Esophagus (tissue), 2 donors: ENCODE measurements around the gene CRYL1. TPM values are rescaled to one million over a fixed set of nuclear protein-coding genes. Genes with fewer than 3 reads are reported as not detected.
"Not testable (repeated sequence)": the region's sequence is repeated elsewhere in the genome, so short reads cannot be mapped to it uniquely, and the experiment has no call there.

Experiments
- H3K27ac ChIP-seq, 2 donors: one replicate each; pipeline ENCODE4 v1.5.1; 2013; ENCODE audit warnings: low read depth in 2 of 2, mild to moderate bottlenecking in 2 of 2, inconsistent platforms in 1 of 2, low read length in 1 of 2, moderate library complexity in 1 of 2
- H3K27me3 ChIP-seq, 2 donors: one replicate each; pipeline ENCODE4 v1.6.1; 2013; ENCODE audit warnings: low read length in 2 of 2, control low read depth in 1 of 2, mild to moderate bottlenecking in 1 of 2; ENCODE audit not compliant: insufficient read depth in 2 of 2, control insufficient read depth in 1 of 2
- H3K36me3 ChIP-seq, 2 donors: one replicate each; pipeline ENCODE4 v1.6.1; 2013; ENCODE audit warnings: low read length in 1 of 2; ENCODE audit not compliant: control insufficient read depth in 2 of 2, insufficient read depth in 2 of 2
- H3K4me1 ChIP-seq, 2 donors: one replicate each; pipeline ENCODE4 v1.6.1; 2013; ENCODE audit warnings: low read length in 1 of 2; ENCODE audit not compliant: control insufficient read depth in 2 of 2, insufficient read depth in 2 of 2
- H3K4me3 ChIP-seq, 2 donors: one replicate each; pipeline ENCODE4 v1.5.1; 2013; ENCODE audit warnings: low read length in 2 of 2, mild to moderate bottlenecking in 2 of 2, low read depth in 1 of 2, moderate library complexity in 1 of 2
- H3K9me3 ChIP-seq, 2 donors: one replicate each; pipeline ENCODE4 v1.6.1; 2013; ENCODE audit warnings: mild to moderate bottlenecking in 2 of 2, low read depth in 1 of 2, low read length in 1 of 2, moderate library complexity in 1 of 2; ENCODE audit not compliant: control insufficient read depth in 2 of 2, insufficient read depth in 1 of 2
- WGBS, 2 donors: extraction: QIAGEN DNeasy Blood & Tissue Kit; methylation state at CpG; one replicate each; pipeline ENCODE4 v1.1.7; 2013; 5-methylcytosine and 5-hydroxymethylcytosine counted together
- polyA plus RNA-seq, 2 donors: library from polyadenylated mRNA; stranded (reverse); fragments of 200-250 nt; gene quantifications; one replicate each; pipeline ENCODE4 v1.2.3, GENCODE V29; 2013
- donor health status: healthy with polysubstance abuse.
- donor health status: Bipolar disorder and iron deficiency.

CRYL1 gene
- polyA plus RNA-seq, 2 donors: 12.6 to 21.6 TPM

- Histone ChIP-seq H3K36me3 (no peaks in the 10 kb centered on the region), H3K27ac (no peak overlapping the region), H3K27me3 (no peaks in the 10 kb centered on the region), H3K9me3 (no peaks in the 10 kb centered on the region), H3K4me3 (no peak overlapping the region), H3K4me1 (peaks cover 4 to 9% of the 10 kb centered on the region in 2 donors)
- WGBS, 2 donors: 76 to 79% methylated on average over 55 to 57 of the region's 57 CpGs
These were observed 89.9 kb downstream of the CRYL1 start for GRCh38 chr13:20435616-20436368.

GRCh38 chr13:20434210-20434609 lies 91.4 kb downstream of the CRYL1 start:
- H3K4me3 ChIP-seq, H3K36me3 ChIP-seq, H3K27ac ChIP-seq, H3K27me3 ChIP-seq, H3K9me3 ChIP-seq: not testable (repeated sequence)
- WGBS, 2 donors: 96 to 98% methylated on average over 9 of the region's 9 CpGs
- H3K4me1 ChIP-seq: peaks cover 7 to 18% of the 10 kb centered on the region in 2 donors

- H3K4me1 ChIP-seq: peaks cover 5 to 28% of the 10 kb centered on the region in 2 donors
- 92 to 94% methylated on average over 15 of the region's 15 CpGs for WGBS, 2 donors
- H3K27ac ChIP-seq: peak overlapping the region in 1 of 2 donors; percentile 17
- H3K9me3 ChIP-seq: no peaks in the 10 kb centered on the region
- H3K4me3 ChIP-seq: no peak overlapping the region
- peaks cover 0 to 2% of the 10 kb centered on the region in 2 donors for H3K36me3 ChIP-seq
- no peaks in the 10 kb centered on the region for H3K27me3 ChIP-seq
These were observed 93.8 kb downstream of the CRYL1 start for GRCh38 chr13:20431687-20432384.

GRCh38 chr13:20431080-20431479 lies 94.6 kb downstream of the CRYL1 start:
- Histone ChIP-seq H3K27ac (peak overlapping the region; percentile 38 to 82), H3K27me3 (no peaks in the 10 kb centered on the region), H3K36me3 (peaks cover 0 to 2% of the 10 kb centered on the region in 2 donors), H3K4me3 (no peak overlapping the region), H3K4me1 (peaks cover 5 to 29% of the 10 kb centered on the region in 2 donors), H3K9me3 (no peaks in the 10 kb centered on the region)
- WGBS, 2 donors: 54 to 75% methylated on average over 16 of the region's 16 CpGs

GRCh38 chr13:20430296-20430695 lies 95.4 kb downstream of the CRYL1 start:
- Histone ChIP-seq H3K9me3 (no peaks in the 10 kb centered on the region), H3K27me3 (no peaks in the 10 kb centered on the region), H3K36me3 (peaks cover 0 to 2% of the 10 kb centered on the region in 2 donors), H3K27ac (peak overlapping the region in 1 of 2 donors; percentile 74), H3K4me1 (peaks cover 5 to 31% of the 10 kb centered on the region in 2 donors), H3K4me3 (no peak overlapping the region)
- WGBS, 2 donors: 89 to 90% methylated on average over 4 of the region's 4 CpGs

- Histone ChIP-seq H3K9me3 (no peaks in the 10 kb centered on the region), H3K27ac (peak overlapping the region; percentile 61 to 73), H3K4me1 (peaks cover 5 to 36% of the 10 kb centered on the region in 2 donors), H3K4me3 (no peak overlapping the region), H3K36me3 (peaks cover 0 to 2% of the 10 kb centered on the region in 2 donors), H3K27me3 (no peaks in the 10 kb centered on the region)
- 96 to 98% methylated on average over 9 of the region's 9 CpGs for WGBS, 2 donors
These were observed 96.0 kb downstream of the CRYL1 start for GRCh38 chr13:20429682-20430081.

- peaks cover 5 to 36% of the 10 kb centered on the region in 2 donors for H3K4me1 ChIP-seq
- peak overlapping the region; percentile 61 to 77 for H3K27ac ChIP-seq
- H3K27me3 ChIP-seq: no peaks in the 10 kb centered on the region
- no peaks in the 10 kb centered on the region for H3K9me3 ChIP-seq
- peaks cover 0 to 2% of the 10 kb centered on the region in 2 donors for H3K36me3 ChIP-seq
- WGBS, 2 donors: 76 to 86% methylated on average over 11 of the region's 11 CpGs
- no peak overlapping the region for H3K4me3 ChIP-seq
These were observed 96.7 kb downstream of the CRYL1 start for GRCh38 chr13:20428666-20429644.

- H3K4me1 ChIP-seq: peaks cover 5 to 35% of the 10 kb centered on the region in 2 donors
- no peak overlapping the region for H3K4me3 ChIP-seq
- no peaks in the 10 kb centered on the region for H3K27me3 ChIP-seq
- whole genome bisulfite sequencing, 2 donors: 76 to 77% methylated on average over 11 of the region's 11 CpGs
- peaks cover 0 to 2% of the 10 kb centered on the region in 2 donors for H3K36me3 ChIP-seq
- no peak overlapping the region for H3K27ac ChIP-seq
- H3K9me3 ChIP-seq: no peaks in the 10 kb centered on the region
These were observed 98.8 kb downstream of the CRYL1 start for GRCh38 chr13:20426766-20427448.
